Lung microvascular endothelial cell (primary cell): ENCODE measurements around the gene TULP4. TPM values are rescaled to one million over a fixed set of nuclear protein-coding genes. Genes with fewer than 3 reads are reported as not detected.
"Not testable (repeated sequence)": the region's sequence is repeated elsewhere in the genome, so short reads cannot be mapped to it uniquely, and the experiment has no call there.

Experiments
- DNase-seq, 2 donors: peaks; one replicate each; pipeline versions ENCODE4 v3.0.0 to v3.0.0-alpha.2; 2010; ENCODE audit warnings: low read depth in 2 of 2
- total RNA-seq: library from RNA; depleted of rRNA; stranded (reverse); fragments of >200 nt; gene quantifications from 2 replicates; pipeline ENCODE4 v1.2.1, GENCODE V29; 2014

The TULP4 gene
- total RNA-seq, 1 donor from 2014 or later, result 103 TPM

DNA sequence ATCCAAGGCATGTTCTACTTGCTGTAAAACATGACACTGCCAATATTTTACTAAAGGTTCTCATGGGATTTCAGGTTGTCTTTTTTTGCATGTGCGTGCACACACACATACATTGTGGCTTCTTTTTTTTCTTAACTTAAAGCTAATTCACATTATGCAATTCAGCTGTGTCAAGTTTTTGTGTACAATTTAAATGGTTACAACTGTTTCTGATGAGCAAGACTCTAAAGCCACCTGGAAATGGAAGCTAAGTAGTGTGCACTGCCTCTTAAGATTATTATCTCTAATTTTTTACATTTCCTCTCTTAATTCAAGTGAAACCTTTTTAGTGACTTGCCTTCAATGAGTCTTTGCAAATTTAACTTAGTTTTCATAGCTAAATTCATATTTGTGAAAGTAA is 75.3 kb downstream of the TULP4 start:
- no peak for DNase-seq

DNA sequence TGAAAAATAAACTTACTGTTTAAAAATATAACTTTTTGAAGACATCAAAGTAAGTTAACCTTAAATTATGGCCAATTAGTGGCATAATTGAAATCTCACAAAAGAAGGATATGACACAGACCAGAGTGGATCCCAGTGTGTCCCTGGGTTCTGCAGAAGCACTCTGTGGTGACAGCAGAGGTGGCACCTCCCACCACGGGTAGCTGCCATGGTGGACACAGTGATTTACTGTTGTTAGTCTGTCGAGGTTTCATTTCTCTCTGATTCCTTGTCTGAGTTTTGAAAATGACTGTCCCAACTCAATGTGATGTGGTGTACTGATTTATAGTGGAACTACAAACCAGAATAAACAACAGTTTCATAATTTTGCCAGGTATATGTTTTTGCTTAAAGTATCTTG is 76.5 kb downstream of the TULP4 start:
- no peak for DNase-seq

DNA sequence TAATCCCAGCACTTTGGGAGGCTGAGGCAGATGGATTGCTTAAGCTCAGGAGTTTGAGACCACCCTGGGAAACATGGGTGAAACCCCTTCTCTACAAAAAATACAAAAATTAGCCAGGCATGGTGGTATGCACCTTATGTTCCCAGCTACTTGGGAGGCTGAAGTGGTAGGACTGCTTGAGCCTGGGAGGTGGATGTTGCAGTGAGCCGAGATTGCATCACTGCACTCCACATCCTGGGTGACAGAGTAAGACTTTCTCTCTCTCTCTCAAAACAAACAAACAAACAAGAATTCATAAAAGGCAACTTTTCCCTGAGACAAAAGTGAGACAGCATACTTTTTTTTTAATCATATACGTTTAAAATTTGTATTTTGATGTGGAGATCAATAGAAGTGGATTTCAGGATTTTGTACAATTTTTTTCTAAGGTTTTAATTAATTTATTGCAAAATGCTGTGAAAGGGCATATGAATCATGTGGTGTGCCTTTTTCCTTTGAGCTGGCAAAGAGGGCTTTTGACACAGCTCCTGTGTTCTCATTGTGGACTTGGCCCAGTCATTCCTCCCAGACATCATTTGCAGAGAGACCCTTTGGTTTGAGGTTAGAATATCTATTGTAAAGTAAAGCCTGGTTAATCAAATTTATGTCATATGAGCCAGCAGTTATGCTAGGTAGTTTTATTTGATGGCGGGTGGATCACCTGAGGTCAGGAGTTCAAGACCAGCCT is 77.1 kb downstream of the TULP4 start:
- no peak for DNase-seq

DNA sequence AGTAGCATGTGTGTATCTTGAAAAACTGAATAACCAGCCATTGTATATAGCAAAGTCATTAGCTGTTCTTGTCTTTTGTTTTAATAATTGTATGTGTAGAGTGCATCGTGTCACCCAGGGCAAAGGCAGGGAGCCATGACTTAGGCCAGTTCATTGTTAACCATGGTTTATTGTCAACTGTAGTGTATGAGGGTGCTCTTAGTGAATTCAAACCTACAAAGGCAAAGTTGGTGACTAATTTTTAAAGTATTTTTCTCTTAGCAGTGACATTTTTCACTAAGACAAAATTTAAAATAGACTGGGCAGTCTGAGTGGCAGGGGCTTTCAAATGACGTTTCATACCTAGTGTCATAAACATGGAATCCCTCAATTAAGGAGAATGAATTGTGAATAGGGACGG is 79.0 kb downstream of the TULP4 start:
- no peak for DNase-seq

DNA sequence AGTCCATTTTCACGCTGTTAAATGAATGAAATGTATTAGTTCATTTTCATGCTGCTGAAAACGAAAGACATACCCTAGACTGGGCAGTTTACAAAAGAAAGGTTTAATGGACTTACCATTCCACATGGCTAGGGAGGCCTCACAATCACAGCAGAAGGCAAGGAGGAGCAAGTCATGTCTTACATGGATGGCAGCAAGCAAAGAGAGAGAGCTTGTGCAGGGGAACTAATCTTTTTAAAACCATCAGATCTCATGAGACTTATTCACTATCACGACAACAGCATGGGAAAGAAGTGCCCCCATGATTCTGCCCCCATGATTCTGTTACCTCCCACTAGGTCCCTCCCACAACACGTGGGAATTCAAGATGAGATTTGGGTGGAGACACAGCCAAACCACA is 79.7 kb downstream of the TULP4 start:
- not testable (repeated sequence) for DNase-seq

DNA sequence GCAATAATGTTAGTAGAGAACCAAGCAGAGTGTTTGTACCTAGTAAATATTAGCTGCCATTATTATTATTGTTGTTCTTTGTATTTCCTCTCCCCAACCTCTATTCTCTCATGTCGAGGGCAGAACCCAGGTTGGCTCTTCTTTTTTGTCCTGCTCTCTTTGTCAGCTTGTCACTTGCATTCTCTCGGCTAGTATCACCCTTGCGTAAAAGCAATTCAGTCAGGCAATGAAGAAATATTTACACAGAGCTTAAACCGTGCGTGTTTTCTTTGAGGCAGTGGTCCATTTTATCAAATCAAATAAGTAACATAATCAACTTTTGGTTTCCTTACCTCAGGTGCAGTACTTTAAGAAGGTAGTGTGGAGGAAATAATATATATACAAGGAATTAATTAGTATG is 83.9 kb downstream of the TULP4 start:
- no peak for DNase-seq

DNA sequence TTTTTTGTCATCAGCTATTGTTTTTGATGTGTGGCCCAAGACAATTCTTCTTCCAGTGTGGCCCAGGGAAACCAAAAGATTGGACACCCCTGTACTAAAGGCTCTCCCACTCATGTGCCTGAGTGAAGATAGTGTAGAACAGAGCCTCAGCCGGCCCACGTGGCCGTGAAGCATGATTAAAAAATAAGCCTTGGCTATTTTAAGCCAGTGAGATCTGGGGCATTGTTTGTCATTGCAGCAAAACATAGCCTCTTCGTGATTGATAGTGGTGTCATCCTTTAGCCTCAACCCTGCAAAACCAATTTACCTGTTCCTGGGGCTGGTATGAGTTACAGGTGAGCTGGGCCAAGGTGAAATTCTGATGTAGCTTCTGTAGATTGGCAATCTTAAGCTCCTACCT is 85.3 kb downstream of the TULP4 start:
- DNase-seq, result no peak

DNA sequence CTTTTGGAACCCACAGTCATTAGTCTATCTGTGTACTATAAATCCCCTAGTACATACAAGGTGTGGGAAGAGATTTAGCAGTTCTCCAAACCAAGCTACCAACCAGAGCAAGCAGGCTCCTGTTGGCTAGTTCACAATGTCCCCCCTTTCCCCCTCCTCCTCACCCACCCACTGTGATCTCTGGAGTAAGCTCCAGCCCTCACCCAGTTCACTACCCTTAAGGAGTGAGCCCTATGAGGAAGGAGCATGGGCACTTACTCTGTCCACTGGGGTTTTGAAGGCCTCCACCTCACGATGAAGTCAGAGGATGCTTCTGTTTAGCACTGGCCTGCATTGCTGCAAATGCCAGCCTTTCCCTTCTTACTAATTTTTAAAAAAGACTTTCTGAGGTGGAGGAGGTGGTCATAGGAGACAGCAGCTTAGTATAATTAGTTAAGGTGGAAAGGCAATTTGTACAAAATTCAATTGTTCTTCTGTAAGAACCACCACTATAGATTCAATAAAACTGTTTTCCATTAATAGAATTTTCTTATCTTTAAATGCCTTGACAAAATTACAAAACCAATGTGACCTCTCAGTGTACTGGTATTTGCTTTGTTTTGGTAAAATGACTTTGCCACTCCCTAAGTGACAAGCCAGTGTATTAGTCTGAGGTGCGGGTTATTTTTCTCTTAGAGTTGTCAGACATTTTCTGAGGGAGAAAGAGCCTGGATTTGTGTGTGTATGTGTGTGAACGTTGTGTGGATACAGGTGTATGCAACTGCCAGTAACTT is 86.2 kb downstream of the TULP4 start:
- no peak for DNase-seq

DNA sequence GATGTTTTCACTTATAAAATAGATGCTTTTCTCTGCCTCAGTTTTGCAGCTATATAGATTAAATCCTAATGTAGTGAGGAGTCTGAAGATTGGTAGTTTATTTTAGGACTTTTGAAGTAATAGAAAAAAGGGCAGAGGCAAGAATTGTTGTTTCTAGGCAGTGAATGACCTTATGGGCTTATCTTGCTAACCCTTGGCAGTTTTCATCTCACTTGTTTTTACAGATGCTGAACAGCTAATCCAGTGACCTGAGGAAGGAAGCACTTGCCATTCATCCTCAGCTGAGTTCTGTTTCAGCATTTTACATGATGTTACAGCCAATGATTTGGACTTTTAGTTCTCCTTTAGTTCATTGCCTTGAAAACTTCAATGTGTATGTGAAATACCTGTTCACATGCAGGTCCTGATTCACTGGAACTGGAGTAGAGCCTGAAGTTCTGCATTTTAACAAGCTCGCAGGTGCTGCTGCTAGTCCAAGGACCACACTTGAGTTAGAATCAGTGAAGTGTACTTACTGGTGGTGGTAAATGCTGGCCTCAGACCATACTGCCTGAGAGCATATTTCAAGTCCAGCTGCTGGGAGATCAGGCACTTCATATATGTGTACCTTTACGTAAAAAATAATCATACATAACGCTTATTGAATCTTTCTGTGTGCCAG is 86.9 kb downstream of the TULP4 start:
- DNase-seq, result peak; percentile 79 to 87

DNA sequence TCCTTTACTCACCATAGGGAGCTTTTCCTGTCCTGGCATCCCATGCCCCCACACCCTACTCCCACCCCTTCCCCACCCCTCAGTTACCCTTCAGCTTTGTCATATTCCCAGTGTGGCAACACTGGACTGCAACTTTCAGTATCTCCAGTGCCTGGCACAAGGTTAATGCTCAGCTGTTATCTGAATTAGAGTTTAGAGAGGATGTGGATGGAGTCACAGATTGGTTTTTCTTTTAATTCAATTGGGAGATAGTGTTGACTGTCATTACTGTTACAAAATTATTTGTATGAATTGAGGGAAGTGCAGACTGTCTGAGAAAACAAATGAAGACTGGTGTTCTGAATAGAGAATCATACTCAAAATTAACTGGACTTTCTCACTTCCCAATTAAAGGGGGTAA is 89.9 kb downstream of the TULP4 start:
- DNase-seq, result peak in 1 of 2 donors; percentile 58

DNA sequence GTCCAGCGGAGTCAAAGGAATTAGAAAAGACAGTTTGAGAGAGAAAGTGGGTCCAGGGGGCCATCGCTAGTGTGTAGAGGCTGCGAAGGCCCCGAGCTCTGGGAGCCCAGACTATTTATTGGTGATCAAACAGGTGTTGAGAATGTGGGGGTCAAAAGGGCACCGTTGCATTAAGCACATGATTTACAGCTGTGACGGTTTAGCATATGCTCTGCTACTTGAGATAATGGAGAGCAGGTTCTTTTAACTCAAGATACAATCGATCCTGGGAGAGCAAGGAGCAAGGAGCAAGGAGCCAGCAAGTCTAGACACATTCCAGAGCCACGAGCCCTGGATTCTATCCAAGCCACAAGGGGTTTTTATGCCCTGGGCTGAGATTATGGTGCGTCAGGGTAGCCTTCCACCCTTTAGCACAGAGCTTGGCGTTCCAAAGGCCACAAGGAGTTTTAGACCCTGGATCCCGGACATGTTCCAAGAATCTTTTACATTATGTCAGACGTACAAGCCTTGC is 93.1 kb downstream of the TULP4 start:
- peak in 1 of 2 donors; percentile 67 for DNase-seq

DNA sequence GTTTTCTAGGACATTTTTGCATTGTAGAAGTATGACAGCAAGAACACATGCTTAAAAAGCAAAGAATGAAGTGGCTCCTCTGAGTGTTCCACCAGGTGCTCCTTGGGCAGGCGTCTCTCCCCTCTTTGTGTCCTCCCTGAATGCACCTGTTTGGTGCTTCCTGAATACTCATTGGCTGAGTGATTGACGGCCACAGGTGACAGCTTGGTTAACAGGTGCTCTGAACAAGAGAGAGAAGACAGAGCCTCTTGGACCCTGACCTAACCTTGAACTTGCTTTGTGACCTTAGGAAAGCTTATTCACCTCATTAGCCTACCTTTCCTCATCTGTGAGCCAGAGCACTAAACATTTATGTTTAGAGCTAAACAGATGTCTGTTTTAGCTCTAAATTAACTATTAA is 93.7 kb downstream of the TULP4 start:
- DNase-seq, result no peak

DNA sequence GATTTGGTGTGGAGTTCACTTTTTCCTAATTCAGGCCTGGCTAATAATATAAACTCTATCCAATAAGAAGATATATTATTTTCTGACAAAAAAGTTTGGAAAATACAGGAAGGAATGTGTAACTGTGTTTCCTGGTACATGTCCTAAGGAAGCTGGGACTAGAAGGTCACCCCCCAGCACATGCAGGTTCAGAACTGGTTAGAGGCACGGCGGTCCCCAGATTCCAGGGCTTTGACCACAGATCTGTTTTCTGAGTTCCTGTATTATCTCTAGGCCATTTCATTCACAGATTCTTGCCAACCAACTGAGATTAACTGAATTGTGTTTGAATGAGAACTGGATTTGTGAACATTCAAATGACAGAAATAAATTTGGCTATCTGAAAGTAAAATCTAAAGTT is 94.5 kb downstream of the TULP4 start:
- peak; percentile 67 to 90 for DNase-seq

DNA sequence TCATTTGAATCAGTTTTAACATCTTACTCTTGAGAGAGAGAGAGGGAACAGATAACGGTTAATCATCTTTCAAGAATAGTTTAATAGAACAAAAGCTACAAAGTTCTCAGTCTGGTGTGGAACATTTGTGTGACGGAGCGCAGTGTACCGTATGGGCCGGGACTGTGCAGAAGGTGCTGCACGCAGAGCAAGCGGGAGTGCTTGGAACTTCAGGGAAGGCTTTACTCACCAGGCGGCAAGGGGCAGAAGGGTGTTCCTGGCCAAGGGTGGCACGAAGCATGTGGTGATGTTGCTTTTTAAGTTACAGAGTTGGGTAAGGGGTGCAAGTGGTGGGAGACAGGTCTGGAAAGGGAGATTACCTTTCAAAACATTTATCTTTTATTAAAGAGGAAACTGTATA is 95.7 kb downstream of the TULP4 start:
- no peak for DNase-seq

DNA sequence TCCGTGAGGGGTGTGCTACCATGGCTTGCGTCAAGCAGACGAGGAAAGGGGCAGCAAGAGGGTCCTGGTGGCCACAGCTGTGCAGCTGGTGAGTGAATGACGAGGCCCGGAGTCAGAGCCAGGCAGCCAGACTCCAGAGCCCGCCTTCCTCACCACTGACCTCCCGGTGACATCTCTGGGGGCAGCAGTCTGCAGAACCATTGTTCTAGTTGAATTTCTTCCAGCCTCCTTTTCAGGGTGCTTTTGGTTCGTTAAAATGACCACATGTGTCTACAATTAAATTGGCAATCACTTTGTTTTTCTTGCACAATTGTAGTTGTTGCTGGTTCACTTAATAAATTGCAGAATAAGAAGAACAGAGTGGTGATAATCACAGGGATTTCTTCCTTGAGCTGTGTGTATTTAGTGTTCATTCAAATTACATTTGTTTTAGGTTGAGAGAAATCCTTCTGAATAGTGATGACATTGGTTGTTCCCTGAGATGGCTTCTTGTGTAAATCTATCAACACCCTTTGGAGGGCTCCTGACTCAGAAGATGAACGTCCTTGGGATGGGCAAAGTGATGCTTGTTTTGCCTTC is 96.4 kb downstream of the TULP4 start:
- DNase-seq, result peak; percentile 53 to 95

DNA sequence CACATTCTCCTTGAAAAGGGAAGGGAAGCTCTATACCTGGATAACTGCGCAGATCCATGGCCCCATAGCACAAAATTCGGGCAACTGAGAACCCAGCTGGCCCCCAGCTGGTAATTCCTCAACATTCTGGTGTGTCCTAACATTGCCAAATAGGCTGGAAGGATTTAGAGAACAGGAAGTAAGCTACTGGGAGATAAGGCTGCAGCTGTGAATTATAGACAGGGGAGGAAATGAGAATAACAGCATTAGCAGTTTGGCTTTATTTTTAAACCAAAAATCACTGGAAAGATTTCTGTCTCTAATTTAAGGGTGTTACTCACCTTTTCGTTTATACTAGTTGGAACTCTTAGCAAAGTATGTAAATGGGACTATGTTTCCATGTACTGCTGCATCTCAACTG is 97.2 kb downstream of the TULP4 start:
- peak; percentile 89 to 91 for DNase-seq

DNA sequence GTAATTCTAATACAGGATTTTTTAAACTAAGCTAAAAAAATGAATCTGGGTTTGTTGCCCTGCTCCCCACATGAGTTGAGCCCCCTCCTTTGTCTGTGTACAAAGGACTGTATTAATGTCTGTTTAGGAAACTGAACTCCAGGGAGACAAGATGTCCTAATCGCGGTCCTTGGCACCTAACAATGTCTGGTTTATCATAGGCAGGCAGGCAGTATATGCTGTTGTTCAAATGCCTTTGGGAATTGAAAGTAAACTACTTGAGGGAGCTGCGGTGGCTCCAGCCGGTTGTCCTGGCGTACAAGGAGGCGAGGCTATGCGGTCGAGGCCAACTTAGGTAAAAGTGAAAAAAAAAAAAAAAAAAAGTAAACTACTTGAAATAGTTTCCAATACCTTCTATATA is 98.5 kb downstream of the TULP4 start:
- DNase-seq, result no peak

DNA sequence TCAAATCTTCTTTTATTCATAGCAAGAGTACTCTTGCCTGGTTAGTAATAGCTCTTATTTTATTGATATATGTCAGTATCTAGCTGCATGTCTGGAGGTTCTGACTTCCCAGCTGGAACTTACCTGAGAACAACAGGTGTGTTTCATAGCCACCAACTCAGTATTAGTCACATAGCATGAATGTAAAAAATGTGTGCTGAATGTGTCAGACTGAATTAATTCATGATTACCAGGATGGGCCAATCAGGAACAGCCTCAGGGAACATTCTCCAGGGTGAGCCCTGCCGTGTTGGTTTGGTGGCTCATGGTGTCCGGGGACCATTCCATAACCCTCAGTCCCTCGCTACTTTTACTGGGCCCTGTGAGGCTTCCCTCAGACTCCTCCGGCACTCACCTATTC is 99.7 kb downstream of the TULP4 start:
- DNase-seq, result no peak

DNA sequence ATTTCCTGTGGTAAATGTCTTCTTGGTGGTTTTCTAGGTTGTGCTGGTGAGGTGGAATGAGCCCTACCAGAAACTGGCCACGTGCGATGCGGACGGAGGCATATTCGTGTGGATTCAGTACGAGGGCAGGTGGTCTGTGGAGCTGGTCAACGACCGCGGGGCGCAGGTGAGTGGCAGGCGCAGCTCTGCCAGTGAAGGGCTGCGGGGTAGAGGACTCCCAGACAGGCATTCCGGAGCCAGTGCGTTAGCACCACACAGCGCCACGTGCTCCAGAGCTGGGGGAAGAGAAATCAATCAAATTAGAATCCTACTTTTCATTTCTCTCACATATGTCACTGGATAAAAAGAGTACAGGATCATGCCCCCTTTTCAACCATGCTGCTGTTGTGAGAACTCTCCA is 100.8 kb downstream of the TULP4 start:
- no peak for DNase-seq

DNA sequence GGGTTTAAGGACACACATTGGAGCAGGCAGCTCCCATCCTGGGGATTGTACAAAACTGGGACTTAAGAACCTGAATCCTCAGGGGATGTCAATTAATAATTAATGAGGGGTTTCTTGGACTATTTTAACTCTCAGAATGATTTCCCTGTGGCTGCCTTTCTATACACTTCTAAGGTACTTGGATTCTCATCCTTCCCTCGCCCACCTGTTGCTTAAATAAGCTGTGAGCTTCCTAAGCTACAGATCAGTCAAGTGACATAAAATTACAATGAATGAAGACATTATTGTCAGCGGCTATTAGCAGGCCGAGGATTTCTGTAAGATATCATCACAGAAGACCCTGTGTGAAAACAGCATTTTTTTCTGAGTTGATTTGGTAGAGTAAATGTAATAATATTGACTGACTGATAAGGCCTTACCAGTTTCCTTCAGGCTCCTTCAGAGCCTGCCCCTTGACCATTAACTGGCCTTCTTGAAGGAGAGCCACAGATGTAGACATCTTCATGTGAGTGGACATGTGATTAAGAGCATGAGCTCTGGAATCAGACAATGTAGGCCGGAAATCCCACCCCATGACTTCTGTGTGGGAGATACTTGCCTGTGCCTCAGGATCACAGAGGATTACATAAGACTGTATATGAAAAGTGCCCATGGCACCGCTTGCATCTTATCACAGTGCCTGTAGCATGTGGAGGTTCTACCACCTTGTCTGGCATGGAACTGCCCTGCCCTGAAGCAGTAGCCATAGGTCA is 101.7 kb downstream of the TULP4 start:
- DNase-seq, result no peak

DNA sequence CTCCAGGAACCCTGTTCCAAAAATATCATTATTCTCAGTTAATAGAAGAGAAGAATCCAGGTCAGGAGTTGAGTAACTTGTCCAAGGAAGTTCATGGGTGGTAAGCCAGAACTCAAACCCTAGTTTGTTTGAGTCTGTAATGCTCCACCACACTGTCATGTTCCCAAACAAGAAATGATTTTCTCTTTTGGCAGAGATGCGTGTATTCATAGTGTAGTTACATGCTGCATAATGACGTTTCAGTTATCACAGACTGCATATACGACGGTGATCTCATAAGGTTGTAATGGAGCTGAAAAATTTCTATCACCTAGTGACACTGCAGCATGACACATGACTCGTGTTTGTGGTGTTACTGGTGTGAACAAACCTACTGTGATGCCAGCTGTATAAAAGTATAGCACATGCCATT is 102.6 kb downstream of the TULP4 start:
- DNase-seq, result peak in 1 of 2 donors; percentile 14
